Erythroblast (primary cell): ENCODE results near the gene NKX2-3.

Experiments used
- GATA1 ChIP-seq: IDR thresholded peaks from 2 replicates; pipeline ENCODE4 v1.6.1; 2011; ENCODE audit warnings: low read depth, mild to moderate bottlenecking, control low read depth, low read length, moderate library complexity
- POLR2A ChIP-seq: IDR thresholded peaks from 2 replicates; pipeline ENCODE4 v1.6.1; 2011; ENCODE audit warnings: mild to moderate bottlenecking, low read length

- TF ChIP-seq POLR2A = no peak
- TF ChIP-seq GATA1 = no peak
Observed at GRCh38 chr10:99539120-99539519, 6.4 kb downstream of the NKX2-3 start.
